Type B pancreatic cell (in vitro differentiated cells): ENCODE data around the gene ASTN1. TPM values are rescaled to one million over a fixed set of nuclear protein-coding genes. Genes with fewer than 3 reads are reported as not detected.

Experiments used
- DNase-seq: peaks from one replicate; pipeline ENCODE4 v3.0.0; 2021; ENCODE audit warnings: mixed read lengths; ENCODE audit not compliant: unreplicated experiment; ENCODE audit errors: extremely low spot score
- H3K27ac Mint-ChIP-seq: 2 replicates; pipeline ENCODE4 v1.8.0; 2021; ENCODE audit warnings: mild to moderate bottlenecking, mixed read lengths
- H3K27me3 Mint-ChIP-seq: 2 replicates; pipeline ENCODE4 v1.8.0; 2021; ENCODE audit warnings: mixed read lengths
- H3K36me3 Mint-ChIP-seq: 2 replicates; pipeline ENCODE4 v1.8.0; 2021; ENCODE audit warnings: mixed read lengths
- H3K4me1 Mint-ChIP-seq: one replicate; pipeline ENCODE4 v1.8.0; 2021; ENCODE audit warnings: mixed read lengths; ENCODE audit not compliant: unreplicated experiment
- H3K4me3 Mint-ChIP-seq: 2 replicates; pipeline ENCODE4 v1.8.0; 2021; ENCODE audit warnings: mild to moderate bottlenecking, mixed read lengths
- H3K9me3 Mint-ChIP-seq: 2 replicates; pipeline ENCODE4 v1.8.0; 2021; ENCODE audit warnings: mixed read lengths
- CTCF ChIP-seq: fragments of 200-600 bp; sonication (generic); conservative IDR thresholded peaks from 2 replicates; pipeline ENCODE4 v1.5.0; 2021; ENCODE audit warnings: antibody characterized with exemption, mild to moderate bottlenecking
- total RNA-seq: library from RNA; stranded (reverse); gene quantifications from 2 replicates; pipeline ENCODE4 v1.2.1, GENCODE V29; 2021; ENCODE audit warnings: low replicate concordance

ASTN1 gene
- total RNA-seq, 1 donor from 2014 or later = 24.9 TPM

GRCh38 chr1:176864211-176864610 is 300.3 kb downstream of the ASTN1 start:
- H3K27ac Mint-ChIP-seq = no peak overlapping the region
- no peak overlapping the region for H3K4me3 Mint-ChIP-seq
- DNase-seq = no peak
- H3K27me3 Mint-ChIP-seq = peaks cover 3% of the 10 kb centered on the region
- no peak for TF ChIP-seq CTCF
- H3K36me3 Mint-ChIP-seq = peaks cover 8% of the 10 kb centered on the region
- H3K9me3 Mint-ChIP-seq = no peaks in the 10 kb centered on the region
- no peaks in the 10 kb centered on the region for H3K4me1 Mint-ChIP-seq

GRCh38 chr1:176863613-176864012 is 300.9 kb downstream of the ASTN1 start:
- DNase-seq = no peak
- TF ChIP-seq CTCF = no peak
- Mint-ChIP-seq H3K9me3 (no peaks in the 10 kb centered on the region), H3K36me3 (peaks cover 8% of the 10 kb centered on the region), H3K4me3 (no peak overlapping the region), H3K27ac (no peak overlapping the region), H3K4me1 (peaks cover 1% of the 10 kb centered on the region), H3K27me3 (peaks cover 3% of the 10 kb centered on the region)

- Mint-ChIP-seq H3K36me3 (no peaks in the 10 kb centered on the region), H3K4me1 (peaks cover 25% of the 10 kb centered on the region)
These were observed 306.0 kb downstream of the ASTN1 start for GRCh38 chr1:176858433-176858916.

GRCh38 chr1:176857632-176858031 is 306.9 kb downstream of the ASTN1 start:
- Mint-ChIP-seq H3K36me3 (no peaks in the 10 kb centered on the region), H3K27ac (no peak overlapping the region), H3K27me3 (peaks cover 3% of the 10 kb centered on the region), H3K4me1 (peaks cover 25% of the 10 kb centered on the region), H3K4me3 (no peak overlapping the region), H3K9me3 (no peaks in the 10 kb centered on the region)
- DNase-seq = no peak
- no peak for TF ChIP-seq CTCF

More at GRCh38 chr1:176858433-176858916, 306.0 kb downstream of the ASTN1 start:
- TF ChIP-seq CTCF = no peak
- H3K9me3 Mint-ChIP-seq = no peaks in the 10 kb centered on the region
- no peak for DNase-seq
- H3K27ac Mint-ChIP-seq = peak overlapping the region; percentile 2
- no peak overlapping the region for H3K4me3 Mint-ChIP-seq
- H3K27me3 Mint-ChIP-seq = peaks cover 3% of the 10 kb centered on the region

- Mint-ChIP-seq H3K4me3 (no peak overlapping the region), H3K36me3 (no peaks in the 10 kb centered on the region), H3K4me1 (peaks cover 25% of the 10 kb centered on the region), H3K9me3 (no peaks in the 10 kb centered on the region), H3K27ac (no peak overlapping the region), H3K27me3 (no peaks in the 10 kb centered on the region)
- TF ChIP-seq CTCF = no peak
- DNase-seq = no peak
These were observed 309.5 kb downstream of the ASTN1 start for GRCh38 chr1:176854758-176855745.
